Loucy (cell line): ENCODE results near the gene SF3B2.

Experiments
- H2AFZ ChIP-seq: fragments of 200-600 bp; sonication (generic); 2 replicates; pipeline ENCODE4 v1.6.0; 2016; ENCODE audit warnings: antibody characterized with exemption, mild to moderate bottlenecking, low read length, moderate library complexity
- H3F3A ChIP-seq: fragments of 200-600 bp; 2 replicates; pipeline ENCODE4 v1.6.0; 2016; ENCODE audit warnings: antibody characterized with exemption, low read depth, mild to moderate bottlenecking
- H3K27me3 ChIP-seq: fragments of 200-600 bp; sonication (generic); 2 replicates; pipeline ENCODE4 v1.6.1; 2014; ENCODE audit warnings: low read length, mild to moderate bottlenecking; ENCODE audit not compliant: insufficient read depth, poor library complexity, severe bottlenecking
- H3K36me3 ChIP-seq: fragments of 200-600 bp; sonication (generic); 2 replicates; pipeline ENCODE4 v1.6.1; 2016; ENCODE audit warnings: low read length; ENCODE audit not compliant: insufficient read depth
- H3K4me1 ChIP-seq: fragments of 200-600 bp; sonication (generic); 2 replicates; pipeline ENCODE4 v1.5.1; 2014; ENCODE audit warnings: low read length, mild to moderate bottlenecking; ENCODE audit not compliant: insufficient read depth, poor library complexity, severe bottlenecking
- H3K4me2 ChIP-seq: fragments of 200-600 bp; sonication (generic); 2 replicates; pipeline ENCODE4 v1.6.0; 2014; ENCODE audit warnings: antibody characterized with exemption, low read length, low read depth, mild to moderate bottlenecking; ENCODE audit not compliant: poor library complexity, severe bottlenecking
- H3K4me3 ChIP-seq: fragments of 200-600 bp; sonication (generic); 2 replicates; pipeline ENCODE4 v1.5.1; 2014; ENCODE audit warnings: low read length, mild to moderate bottlenecking, mixed read lengths; ENCODE audit not compliant: poor library complexity, severe bottlenecking
- H3K79me2 ChIP-seq: fragments of 200-600 bp; sonication (generic); 2 replicates; pipeline ENCODE4 v1.6.1; 2014; ENCODE audit warnings: low read length; ENCODE audit not compliant: insufficient read depth
- H3K9ac ChIP-seq: fragments of 200-600 bp; sonication (generic); 2 replicates; pipeline ENCODE4 v1.6.0; 2014; ENCODE audit warnings: mild to moderate bottlenecking, low read depth, low read length, moderate library complexity; ENCODE audit not compliant: poor library complexity, severe bottlenecking
- H3K9me2 ChIP-seq: fragments of 200-600 bp; sonication (generic); replicated peaks from 2 replicates; pipeline ENCODE4 v1.6.1; 2016; ENCODE audit warnings: low read depth, low read length, mixed read lengths
- H3K9me3 ChIP-seq: fragments of 200-600 bp; sonication (generic); 2 replicates; pipeline ENCODE4 v1.6.1; 2014; ENCODE audit warnings: mild to moderate bottlenecking, antibody characterized with exemption, low read length, low read depth; ENCODE audit not compliant: insufficient read depth
- H4K20me1 ChIP-seq: fragments of 200-600 bp; sonication (generic); 2 replicates; pipeline ENCODE4 v1.6.0; 2014; ENCODE audit warnings: antibody characterized with exemption, low read length, mild to moderate bottlenecking; ENCODE audit not compliant: insufficient read depth, poor library complexity, severe bottlenecking
- EZH2phosphoT487 ChIP-seq: fragments of 200-600 bp; IDR thresholded peaks from 2 replicates; pipeline ENCODE4 v1.6.1; 2018; ENCODE audit warnings: antibody characterized with exemption, mild to moderate bottlenecking, moderate library complexity, borderline replicate concordance
- TF ChIP-seq, protein P1 (sequence below): fragments of 200-600 bp; sonication (generic); conservative IDR thresholded peaks from 2 replicates; pipeline ENCODE4 v1.5.1; 2014; ENCODE audit warnings: mild to moderate bottlenecking, antibody characterized with exemption, low read length

The SF3B2 gene

DNA sequence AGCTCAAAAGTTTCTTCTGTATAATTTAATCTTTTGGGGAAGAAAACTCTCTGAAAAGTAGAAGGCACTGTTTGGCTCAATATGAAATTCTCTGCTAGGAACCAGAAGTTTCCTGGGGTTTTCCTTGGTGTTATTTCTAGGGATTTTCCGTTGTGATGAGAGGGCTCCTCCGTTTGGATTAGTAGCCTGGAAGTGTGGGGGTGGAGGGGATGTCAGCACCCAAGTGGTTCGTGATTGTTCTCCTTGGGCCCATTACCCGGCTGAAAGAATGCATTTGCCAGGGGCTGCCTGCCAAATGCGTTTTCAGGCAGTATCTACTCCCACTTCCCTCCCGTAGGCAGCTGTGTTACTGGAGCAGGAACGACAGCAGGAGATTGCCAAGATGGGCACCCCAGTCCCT, 4.3 kb downstream of the SF3B2 start:
- Histone ChIP-seq H3K4me1 (peaks cover 12% of the 10 kb centered on the region), H3K27me3 (no peaks in the 10 kb centered on the region), H3K4me2 (no peak overlapping the region), H3K79me2 (peaks cover 44% of the 10 kb centered on the region), H3K36me3 (peaks cover 67% of the 10 kb centered on the region; the same call in 1 of the 2 replicates), H2AFZ (no peak overlapping the region), H3K9ac (no peak overlapping the region), H3K9me3 (no peaks in the 10 kb centered on the region), H3K9me2 (no peaks in the 10 kb centered on the region), H3K4me3 (no peak overlapping the region), H3F3A (no peaks in the 10 kb centered on the region), H4K20me1 (peaks cover 17% of the 10 kb centered on the region)
- TF ChIP-seq, protein P1, sequence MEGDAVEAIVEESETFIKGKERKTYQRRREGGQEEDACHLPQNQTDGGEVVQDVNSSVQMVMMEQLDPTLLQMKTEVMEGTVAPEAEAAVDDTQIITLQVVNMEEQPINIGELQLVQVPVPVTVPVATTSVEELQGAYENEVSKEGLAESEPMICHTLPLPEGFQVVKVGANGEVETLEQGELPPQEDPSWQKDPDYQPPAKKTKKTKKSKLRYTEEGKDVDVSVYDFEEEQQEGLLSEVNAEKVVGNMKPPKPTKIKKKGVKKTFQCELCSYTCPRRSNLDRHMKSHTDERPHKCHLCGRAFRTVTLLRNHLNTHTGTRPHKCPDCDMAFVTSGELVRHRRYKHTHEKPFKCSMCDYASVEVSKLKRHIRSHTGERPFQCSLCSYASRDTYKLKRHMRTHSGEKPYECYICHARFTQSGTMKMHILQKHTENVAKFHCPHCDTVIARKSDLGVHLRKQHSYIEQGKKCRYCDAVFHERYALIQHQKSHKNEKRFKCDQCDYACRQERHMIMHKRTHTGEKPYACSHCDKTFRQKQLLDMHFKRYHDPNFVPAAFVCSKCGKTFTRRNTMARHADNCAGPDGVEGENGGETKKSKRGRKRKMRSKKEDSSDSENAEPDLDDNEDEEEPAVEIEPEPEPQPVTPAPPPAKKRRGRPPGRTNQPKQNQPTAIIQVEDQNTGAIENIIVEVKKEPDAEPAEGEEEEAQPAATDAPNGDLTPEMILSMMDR = no peak
- TF ChIP-seq EZH2phosphoT487 = no peak

DNA sequence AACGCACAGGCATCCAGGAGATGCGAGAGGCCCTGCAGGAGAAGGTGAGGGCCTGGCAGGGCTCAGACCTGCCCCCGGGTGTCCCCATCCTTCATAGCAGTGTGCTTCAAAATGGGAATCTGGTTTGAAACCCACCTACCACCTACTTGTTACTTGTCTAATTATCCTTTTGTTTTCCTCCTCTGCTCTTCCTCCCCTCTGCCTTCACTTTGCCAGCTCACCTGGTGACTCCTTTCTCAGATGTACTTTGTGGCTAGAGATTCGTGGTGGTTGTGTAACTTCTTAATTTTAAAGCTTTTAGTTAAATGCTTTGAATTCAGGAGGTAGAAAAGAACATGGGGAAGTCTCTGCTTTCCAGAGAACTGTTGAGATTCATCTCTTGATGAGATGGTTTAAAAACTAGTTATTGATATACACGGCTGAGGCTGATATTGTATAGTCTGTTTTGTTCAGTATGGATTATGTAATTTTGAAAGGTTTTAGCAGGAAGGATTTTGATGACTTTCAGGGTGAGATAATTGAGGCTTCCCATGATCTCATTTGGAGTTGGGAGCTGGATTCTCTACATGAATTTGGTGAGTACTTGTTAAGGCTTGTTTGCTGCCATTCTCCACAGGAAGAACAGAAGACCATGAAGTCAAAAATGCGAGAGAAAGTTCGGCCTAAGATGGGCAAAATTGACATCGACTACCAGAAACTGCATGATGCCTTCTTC, 8.0 kb downstream of the SF3B2 start:
- H3K9me3 ChIP-seq = no peaks in the 10 kb centered on the region
- H3K9ac ChIP-seq = no peak overlapping the region
- H3K27me3 ChIP-seq = no peaks in the 10 kb centered on the region
- H3K4me1 ChIP-seq = no peaks in the 10 kb centered on the region
- H3K4me2 ChIP-seq = no peak overlapping the region
- H4K20me1 ChIP-seq = peaks cover 6% of the 10 kb centered on the region
- H3K36me3 ChIP-seq = peaks cover 94% of the 10 kb centered on the region
- TF ChIP-seq EZH2phosphoT487 = no peak
- TF ChIP-seq, protein P1 = no peak
- no peaks in the 10 kb centered on the region for H3K9me2 ChIP-seq
- no peak overlapping the region for H2AFZ ChIP-seq
- no peak overlapping the region for H3K4me3 ChIP-seq
- no peaks in the 10 kb centered on the region for H3F3A ChIP-seq
- H3K79me2 ChIP-seq = peaks cover 34% of the 10 kb centered on the region; the same call in 1 of the 2 replicates

DNA sequence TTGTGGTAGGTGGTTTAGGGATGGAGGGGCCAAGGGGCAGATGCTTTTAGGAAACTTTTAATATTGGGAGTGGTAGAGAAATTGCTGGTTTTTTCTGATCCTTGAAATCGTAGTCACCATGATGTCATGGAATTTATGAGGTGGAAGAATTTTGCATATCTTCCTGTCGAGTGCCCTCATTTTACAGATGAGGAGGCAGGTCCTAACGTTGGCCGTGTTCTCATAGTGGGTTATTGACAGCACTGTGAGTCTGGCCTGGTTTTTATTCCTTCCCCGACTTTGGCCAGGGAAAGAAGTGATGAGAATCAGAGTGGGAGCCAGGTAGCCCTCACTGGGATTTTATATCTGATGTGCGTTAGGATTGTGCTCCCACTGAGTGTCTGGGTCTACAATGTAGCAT, 9.1 kb downstream of the SF3B2 start:
- Histone ChIP-seq H3K9me3 (no peaks in the 10 kb centered on the region), H3K36me3 (peaks cover 91% of the 10 kb centered on the region), H3K9me2 (no peaks in the 10 kb centered on the region), H3K27me3 (no peaks in the 10 kb centered on the region), H3K79me2 (peaks cover 30% of the 10 kb centered on the region; the same call in 1 of the 2 replicates), H3F3A (no peaks in the 10 kb centered on the region), H3K4me1 (no peaks in the 10 kb centered on the region), H2AFZ (no peak overlapping the region), H3K4me3 (no peak overlapping the region), H3K9ac (no peak overlapping the region), H4K20me1 (peaks cover 4% of the 10 kb centered on the region), H3K4me2 (no peak overlapping the region)
- TF ChIP-seq, protein P1 = no peak
- TF ChIP-seq EZH2phosphoT487 = no peak
